K562 (cell line): ENCODE measurements around the gene SNX3. TPM values are rescaled to one million over a fixed set of nuclear protein-coding genes. Genes with fewer than 3 reads are reported as not detected.

Experiments
- ELF2 ChIP-seq: fragments of 250-450 bp; sonication (Bioruptor Pico); IDR thresholded peaks from 2 replicates; pipeline ENCODE4 v1.5.0; 2021; ENCODE audit warnings: mild to moderate bottlenecking
- POLR2AphosphoS5 ChIP-seq: IDR thresholded peaks from 2 replicates; pipeline ENCODE4 v1.6.1; 2011; ENCODE audit warnings: mild to moderate bottlenecking, low read depth, low read length, moderate library complexity; ENCODE audit not compliant: control insufficient read depth, insufficient read depth
- POLR3G ChIP-seq: IDR thresholded peaks from 2 replicates; pipeline ENCODE4 v1.6.1; 2011; ENCODE audit not compliant: insufficient read length, insufficient replicate concordance; ENCODE audit errors: extremely low read depth
- SNIP1 ChIP-seq: fragments of 450-650 bp; IDR thresholded peaks from 2 replicates; pipeline ENCODE4 v1.7.1; 2017; ENCODE audit warnings: low read depth, mild to moderate bottlenecking
- polyA plus RNA-seq, 8 experiments: library from polyadenylated mRNA; depleted of rRNA in 4 of 8; stranded (reverse) in 5 of 8; unstranded in 3 of 8; fragments of >200 nt; fragmentation: Nextera tagmentation in 2 of 8; fragmentation: Illumina TruSeq in 1 of 8; extraction: Ambion mirVana in 2 of 8; extraction: Trizol in 1 of 8; gene quantifications; 2 replicates each; pipeline versions ENCODE4 v1.2.1 to v1.2.3, GENCODE V29; 2011 to 2014; ENCODE audit warnings: inconsistent platforms in 1 of 8, missing spikeins in 1 of 8
- total RNA-seq, 7 experiments: library from RNA; depleted of rRNA in 6 of 7; stranded (reverse); fragments of >200 nt in 6 of 7; fragmentation: Illumina TruSeq in 2 of 7; extraction: Trizol in 2 of 7; gene quantifications; 2 replicates each; pipeline versions ENCODE4 v1.2.1 to v1.2.3, GENCODE V29; 2011 to 2021; ENCODE audit warnings: low replicate concordance in 1 of 7
- TF ChIP-seq, protein P1 (sequence below): fragments of 450-650 bp; IDR thresholded peaks from 2 replicates; pipeline ENCODE4 v1.6.1; 2016; ENCODE audit warnings: mild to moderate bottlenecking, moderate library complexity

Gene SNX3
- total and polyA plus RNA-seq, 9 of the 15 experiments (the other 6 are each of a cell fraction or from before 2014, with no cell fraction given) = 48.9 to 410 (median 159) TPM

GRCh38 chr6:108294727-108295625, 34.1 kb upstream of the SNX3 start, which contains the start of gene AFG1L (continued):
- TF ChIP-seq POLR2AphosphoS5 (peak; percentile 27; the same call in 1 of the 2 replicates), POLR3G (no peak), SNIP1 (no peak), ELF2 (peak; percentile 77)
- TF ChIP-seq, protein P1, sequence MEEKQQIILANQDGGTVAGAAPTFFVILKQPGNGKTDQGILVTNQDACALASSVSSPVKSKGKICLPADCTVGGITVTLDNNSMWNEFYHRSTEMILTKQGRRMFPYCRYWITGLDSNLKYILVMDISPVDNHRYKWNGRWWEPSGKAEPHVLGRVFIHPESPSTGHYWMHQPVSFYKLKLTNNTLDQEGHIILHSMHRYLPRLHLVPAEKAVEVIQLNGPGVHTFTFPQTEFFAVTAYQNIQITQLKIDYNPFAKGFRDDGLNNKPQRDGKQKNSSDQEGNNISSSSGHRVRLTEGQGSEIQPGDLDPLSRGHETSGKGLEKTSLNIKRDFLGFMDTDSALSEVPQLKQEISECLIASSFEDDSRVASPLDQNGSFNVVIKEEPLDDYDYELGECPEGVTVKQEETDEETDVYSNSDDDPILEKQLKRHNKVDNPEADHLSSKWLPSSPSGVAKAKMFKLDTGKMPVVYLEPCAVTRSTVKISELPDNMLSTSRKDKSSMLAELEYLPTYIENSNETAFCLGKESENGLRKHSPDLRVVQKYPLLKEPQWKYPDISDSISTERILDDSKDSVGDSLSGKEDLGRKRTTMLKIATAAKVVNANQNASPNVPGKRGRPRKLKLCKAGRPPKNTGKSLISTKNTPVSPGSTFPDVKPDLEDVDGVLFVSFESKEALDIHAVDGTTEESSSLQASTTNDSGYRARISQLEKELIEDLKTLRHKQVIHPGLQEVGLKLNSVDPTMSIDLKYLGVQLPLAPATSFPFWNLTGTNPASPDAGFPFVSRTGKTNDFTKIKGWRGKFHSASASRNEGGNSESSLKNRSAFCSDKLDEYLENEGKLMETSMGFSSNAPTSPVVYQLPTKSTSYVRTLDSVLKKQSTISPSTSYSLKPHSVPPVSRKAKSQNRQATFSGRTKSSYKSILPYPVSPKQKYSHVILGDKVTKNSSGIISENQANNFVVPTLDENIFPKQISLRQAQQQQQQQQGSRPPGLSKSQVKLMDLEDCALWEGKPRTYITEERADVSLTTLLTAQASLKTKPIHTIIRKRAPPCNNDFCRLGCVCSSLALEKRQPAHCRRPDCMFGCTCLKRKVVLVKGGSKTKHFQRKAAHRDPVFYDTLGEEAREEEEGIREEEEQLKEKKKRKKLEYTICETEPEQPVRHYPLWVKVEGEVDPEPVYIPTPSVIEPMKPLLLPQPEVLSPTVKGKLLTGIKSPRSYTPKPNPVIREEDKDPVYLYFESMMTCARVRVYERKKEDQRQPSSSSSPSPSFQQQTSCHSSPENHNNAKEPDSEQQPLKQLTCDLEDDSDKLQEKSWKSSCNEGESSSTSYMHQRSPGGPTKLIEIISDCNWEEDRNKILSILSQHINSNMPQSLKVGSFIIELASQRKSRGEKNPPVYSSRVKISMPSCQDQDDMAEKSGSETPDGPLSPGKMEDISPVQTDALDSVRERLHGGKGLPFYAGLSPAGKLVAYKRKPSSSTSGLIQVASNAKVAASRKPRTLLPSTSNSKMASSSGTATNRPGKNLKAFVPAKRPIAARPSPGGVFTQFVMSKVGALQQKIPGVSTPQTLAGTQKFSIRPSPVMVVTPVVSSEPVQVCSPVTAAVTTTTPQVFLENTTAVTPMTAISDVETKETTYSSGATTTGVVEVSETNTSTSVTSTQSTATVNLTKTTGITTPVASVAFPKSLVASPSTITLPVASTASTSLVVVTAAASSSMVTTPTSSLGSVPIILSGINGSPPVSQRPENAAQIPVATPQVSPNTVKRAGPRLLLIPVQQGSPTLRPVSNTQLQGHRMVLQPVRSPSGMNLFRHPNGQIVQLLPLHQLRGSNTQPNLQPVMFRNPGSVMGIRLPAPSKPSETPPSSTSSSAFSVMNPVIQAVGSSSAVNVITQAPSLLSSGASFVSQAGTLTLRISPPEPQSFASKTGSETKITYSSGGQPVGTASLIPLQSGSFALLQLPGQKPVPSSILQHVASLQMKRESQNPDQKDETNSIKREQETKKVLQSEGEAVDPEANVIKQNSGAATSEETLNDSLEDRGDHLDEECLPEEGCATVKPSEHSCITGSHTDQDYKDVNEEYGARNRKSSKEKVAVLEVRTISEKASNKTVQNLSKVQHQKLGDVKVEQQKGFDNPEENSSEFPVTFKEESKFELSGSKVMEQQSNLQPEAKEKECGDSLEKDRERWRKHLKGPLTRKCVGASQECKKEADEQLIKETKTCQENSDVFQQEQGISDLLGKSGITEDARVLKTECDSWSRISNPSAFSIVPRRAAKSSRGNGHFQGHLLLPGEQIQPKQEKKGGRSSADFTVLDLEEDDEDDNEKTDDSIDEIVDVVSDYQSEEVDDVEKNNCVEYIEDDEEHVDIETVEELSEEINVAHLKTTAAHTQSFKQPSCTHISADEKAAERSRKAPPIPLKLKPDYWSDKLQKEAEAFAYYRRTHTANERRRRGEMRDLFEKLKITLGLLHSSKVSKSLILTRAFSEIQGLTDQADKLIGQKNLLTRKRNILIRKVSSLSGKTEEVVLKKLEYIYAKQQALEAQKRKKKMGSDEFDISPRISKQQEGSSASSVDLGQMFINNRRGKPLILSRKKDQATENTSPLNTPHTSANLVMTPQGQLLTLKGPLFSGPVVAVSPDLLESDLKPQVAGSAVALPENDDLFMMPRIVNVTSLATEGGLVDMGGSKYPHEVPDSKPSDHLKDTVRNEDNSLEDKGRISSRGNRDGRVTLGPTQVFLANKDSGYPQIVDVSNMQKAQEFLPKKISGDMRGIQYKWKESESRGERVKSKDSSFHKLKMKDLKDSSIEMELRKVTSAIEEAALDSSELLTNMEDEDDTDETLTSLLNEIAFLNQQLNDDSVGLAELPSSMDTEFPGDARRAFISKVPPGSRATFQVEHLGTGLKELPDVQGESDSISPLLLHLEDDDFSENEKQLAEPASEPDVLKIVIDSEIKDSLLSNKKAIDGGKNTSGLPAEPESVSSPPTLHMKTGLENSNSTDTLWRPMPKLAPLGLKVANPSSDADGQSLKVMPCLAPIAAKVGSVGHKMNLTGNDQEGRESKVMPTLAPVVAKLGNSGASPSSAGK = no peak; the same call in 1 of the 2 replicates
- TF ChIP-seq, all 486 proteins: peak for 137
